Left colon (tissue), 2 donors: ENCODE data around the gene ZNF786. TPM values are rescaled to one million over a fixed set of nuclear protein-coding genes. Genes with fewer than 3 reads are reported as not detected.
"Not testable (repeated sequence)": the region's sequence is repeated elsewhere in the genome, so short reads cannot be mapped to it uniquely, and the experiment has no call there.

Experiments used
- ATAC-seq: fragments of 200-7000 bp; cut with Tn5 transposase; one replicate; pipeline ENCODE4 v1.9.1; 2020; ENCODE audit warnings: mild to moderate bottlenecking, moderate library complexity
- DNase-seq, 2 donors: peaks; one replicate each; pipeline ENCODE4 v3.0.0-alpha.2; 2020
- intact Hi-C, 2 donors: fragments of 100-400 bp; cut with DNase I in 1 of 2; cut with micrococcal nuclease in 1 of 2; formaldehyde crosslinking; loops; one replicate each; pipeline versions ENCODE4 v1.11.2 to v1.14.0; 2022; cut with DNase I, micrococcal nuclease
- long read RNA-seq: library from polyadenylated mRNA; unstranded; transcript quantifications from one replicate; pipeline ENCODE4 v2.0.0, GENCODE V29; 2021
- total RNA-seq, 2 donors: library from RNA; stranded (reverse); fragmentation: NEBNext Ultra II Directional; extraction: Animal tissue kit (Norgen Biotek cat#: 25700); gene quantifications; one replicate each; pipeline ENCODE4 v1.2.1, GENCODE V29; 2021
- donor health status: DM: no; HTN: no; CAD: no.
- donor health status: DM: yes; HTN: yes; CAD: no.

ZNF786 gene
- total RNA-seq, result 1 to 10 TPM; 3.9 to 6.1 TPM
- long read RNA-seq, partial matches to known transcripts, result 2 of 11 reads
- long read RNA-seq, other reads (novel, unspliced or antisense), result 3 of 11 reads

DNA sequence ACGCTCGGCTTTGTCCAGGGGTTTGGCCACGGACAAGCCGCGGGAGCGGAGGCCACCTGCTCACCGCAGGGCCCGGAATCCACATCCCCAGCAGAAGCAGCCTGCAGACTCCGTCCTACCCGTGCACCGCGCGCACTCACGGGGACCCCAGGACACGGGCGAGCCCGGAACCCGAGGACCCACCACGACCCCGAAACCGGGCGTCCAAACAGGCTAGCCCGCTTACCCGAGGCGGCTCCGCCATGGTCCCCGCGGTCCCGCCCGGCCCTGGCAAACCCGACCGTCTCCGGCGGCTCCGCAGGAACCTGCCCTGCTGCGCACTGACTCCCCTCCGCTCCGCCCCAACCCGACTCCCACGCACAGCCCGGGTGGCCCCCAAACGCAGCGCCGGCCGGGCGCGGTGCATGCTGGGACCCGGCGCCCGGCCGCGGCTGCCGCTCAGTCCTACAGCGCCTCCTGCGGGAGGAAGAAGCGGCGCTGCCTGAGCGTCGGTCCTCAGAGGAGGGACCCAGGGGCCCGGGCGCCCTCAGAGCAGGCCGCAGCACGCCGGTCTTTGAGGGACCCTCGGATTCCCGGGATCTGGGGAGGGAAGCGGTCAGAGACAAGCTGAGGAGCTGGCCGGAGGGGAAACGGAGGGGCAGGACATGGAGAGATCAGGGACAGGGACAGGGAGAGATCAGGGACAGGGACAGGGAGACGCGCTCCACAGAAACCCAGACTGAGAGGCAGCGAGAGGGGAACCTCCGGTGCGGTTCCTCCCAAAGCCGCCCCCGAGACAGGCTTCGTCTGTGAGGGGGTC is at the start of gene ZNF786:
TSS of gene ZNF786 (minus strand) at position 322 of the 799 bp plus-strand sequence. CDS start at position 244, 78 bp downstream.
- intact Hi-C loops, result loop anchor here in 1 of 2 donors (10.0 kb wide), 1 partner anchor 86 kb away; no protein-coding TSS in a partner anchor
- DNase-seq (peak; percentile 84 to 87), ATAC-seq (peak; percentile 91)

GRCh38 chr7:149136118-149136517 is 45.6 kb upstream of the ZNF786 start:
- DNase-seq, result no peak
- intact Hi-C loops, result no loop called here
- no peak for ATAC-seq

DNA sequence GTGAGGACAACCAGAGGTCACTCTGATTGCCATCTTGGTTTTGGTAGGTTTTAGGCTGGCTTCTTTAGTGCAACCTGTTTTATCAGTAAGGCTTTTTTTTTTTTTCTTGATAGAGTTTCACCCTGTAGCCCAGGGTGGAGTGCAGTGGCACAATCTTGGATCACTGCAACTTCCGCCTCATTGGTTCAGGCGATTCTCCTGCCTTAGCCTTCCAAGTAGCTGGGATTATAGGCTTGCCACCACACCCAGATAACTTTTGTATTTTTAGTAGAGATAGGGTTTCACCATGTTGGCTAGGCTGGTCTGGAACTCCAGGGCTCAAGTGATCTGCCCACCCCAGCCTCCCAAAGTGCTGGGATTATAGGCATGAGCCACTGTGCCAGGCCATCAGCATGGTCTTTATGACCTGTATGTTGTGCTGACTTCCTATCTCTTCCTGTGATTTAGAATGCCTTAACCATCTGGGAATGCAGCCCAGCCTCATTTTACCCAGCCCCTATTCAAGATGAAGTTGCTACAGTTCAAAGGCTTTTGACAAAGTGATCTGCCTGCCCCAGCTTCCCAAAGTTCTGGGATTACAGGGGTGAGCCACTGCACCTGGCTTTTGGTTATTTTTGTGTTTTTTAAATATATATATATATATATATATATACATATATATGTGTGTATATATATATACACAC is 42.7 kb upstream of the ZNF786 start:
- DNase-seq, result no peak
- intact Hi-C loops, result no loop called here
- no peak for ATAC-seq

- intact Hi-C loops, result no loop called here
- no peak for DNase-seq
- ATAC-seq, result no peak
Observed at GRCh38 chr7:149130572-149131198, 40.2 kb upstream of the ZNF786 start.

- intact Hi-C loops, result no loop called here
- peak; percentile 51 for ATAC-seq
Observed at GRCh38 chr7:149126662-149127266, 36.2 kb upstream of the ZNF786 start.

GRCh38 chr7:149125863-149126661 is 35.5 kb upstream of the ZNF786 start, which contains the start of gene ZNF425:
TSS of gene ZNF425 (minus strand) at chr7:149126324. CDS start at chr7:149126213, 111 bp downstream.
- intact Hi-C loops, result no loop called here
- peak; percentile 88 for ATAC-seq
- peak; percentile 92 to 95 for DNase-seq

More at GRCh38 chr7:149126662-149127266, 36.2 kb upstream of the ZNF786 start:
- DNase-seq, result peak; percentile 42 to 71

GRCh38 chr7:149125189-149125862 is 34.8 kb upstream of the ZNF786 start:
- ATAC-seq, result no peak
- DNase-seq, result no peak
- intact Hi-C loops, result no loop called here

DNA sequence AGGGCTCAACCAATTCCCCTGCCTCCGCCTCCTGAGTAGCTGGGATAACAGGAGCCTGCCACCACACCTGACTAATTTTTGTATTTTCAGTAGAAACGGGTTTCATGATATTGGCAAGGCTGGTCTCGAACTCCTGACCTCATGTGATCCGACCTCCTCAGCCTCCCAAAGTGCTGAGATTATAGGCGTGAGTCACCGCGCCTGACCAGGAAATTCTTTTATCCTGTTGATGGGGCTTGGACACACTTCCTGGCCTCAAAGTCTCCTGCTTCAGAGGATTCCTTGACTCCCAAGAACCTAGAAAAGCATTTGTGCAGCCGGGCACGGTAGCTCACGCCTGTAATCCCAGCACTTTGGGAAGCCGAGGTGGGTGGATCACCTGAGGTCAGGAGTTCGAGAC is 19.5 kb upstream of the ZNF786 start:
- DNase-seq (no peak), ATAC-seq (no peak)
- intact Hi-C loops, result no loop called here

- intact Hi-C loops, result no loop called here
- DNase-seq (no peak), ATAC-seq (no peak)
Observed at GRCh38 chr7:149104749-149105148, 14.2 kb upstream of the ZNF786 start.

DNA sequence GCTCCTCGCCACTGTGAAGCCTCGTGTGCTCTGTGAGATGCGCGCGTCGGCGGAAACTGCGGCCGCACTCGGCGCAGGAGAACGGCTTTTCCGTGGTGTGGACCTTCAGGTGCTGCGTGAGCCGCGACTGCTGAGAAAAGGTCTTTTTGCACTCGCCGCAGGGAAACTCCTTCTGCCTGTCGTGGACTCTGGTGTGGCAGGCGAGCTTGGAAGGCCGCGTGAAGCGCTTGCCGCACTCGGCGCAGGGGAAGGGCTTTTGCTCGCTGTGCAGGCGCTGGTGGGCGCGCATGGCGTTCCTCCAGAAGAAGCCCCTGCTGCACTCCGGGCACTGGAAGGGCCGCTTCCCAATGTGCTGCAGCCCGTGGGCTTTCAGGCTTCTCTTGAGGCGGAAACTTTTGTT is 13.7 kb upstream of the ZNF786 start:
- ATAC-seq (no peak), DNase-seq (no peak)
- intact Hi-C loops, result no loop called here

DNA sequence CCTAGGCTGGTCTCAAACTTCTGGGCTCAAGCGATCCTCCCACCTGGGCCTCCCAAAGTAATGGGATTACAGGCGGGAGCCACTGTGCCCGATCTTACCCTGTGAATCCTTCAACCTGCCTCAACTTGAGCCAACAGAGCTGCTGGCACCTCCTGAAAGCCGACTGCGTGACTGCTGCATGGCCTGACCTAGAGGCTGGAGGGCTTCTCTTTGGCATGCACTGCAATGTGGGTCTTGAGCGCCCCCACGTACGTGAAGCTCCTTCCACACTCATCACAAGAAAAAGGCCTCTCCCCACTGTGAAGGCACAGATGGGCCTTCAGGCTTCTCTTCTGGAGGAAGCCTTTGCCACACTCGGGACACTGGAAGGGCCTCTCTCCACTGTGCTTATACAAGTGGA is 12.9 kb upstream of the ZNF786 start:
- ATAC-seq, result no peak
- intact Hi-C loops, result no loop called here
- DNase-seq, result no peak

DNA sequence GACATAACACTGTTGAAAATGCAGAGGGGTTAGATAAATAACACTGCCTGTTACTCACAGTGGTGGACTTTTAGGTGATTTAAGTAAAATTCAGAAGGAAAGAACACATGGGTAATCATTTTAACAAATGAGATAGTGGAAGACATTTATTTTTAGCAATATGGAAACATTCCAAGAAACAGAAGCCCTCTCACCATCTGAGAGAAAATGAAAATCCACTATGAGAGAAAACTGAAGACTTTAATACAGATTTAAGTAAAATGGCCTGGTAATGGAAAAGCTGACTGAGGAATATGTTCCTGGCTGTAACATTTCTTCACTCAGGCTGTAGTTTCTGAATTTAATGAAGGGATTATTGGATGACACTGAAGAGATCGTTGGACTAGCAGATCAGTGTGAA is 12.1 kb upstream of the ZNF786 start:
- ATAC-seq, result no peak
- intact Hi-C loops, result no loop called here
- no peak for DNase-seq

DNA sequence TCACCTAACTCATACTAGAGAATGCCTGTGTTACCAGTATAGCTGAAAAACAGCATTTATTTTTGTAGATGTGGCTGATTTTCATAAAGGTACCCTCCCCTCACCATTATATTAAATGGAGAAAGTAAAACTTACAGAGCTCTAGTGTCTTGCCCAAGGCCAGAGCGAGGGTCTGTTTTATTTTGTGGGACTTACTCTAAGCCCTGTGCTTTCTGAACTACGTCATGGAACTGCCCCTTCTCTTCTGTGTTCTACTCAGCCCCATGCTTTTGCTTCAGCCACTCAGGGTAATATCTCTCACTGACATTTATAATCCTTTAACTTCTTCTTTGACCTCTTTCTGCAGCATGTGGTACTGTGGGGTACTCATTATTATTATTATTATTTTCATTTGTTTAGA is 10.3 kb upstream of the ZNF786 start:
- intact Hi-C loops, result no loop called here
- ATAC-seq (no peak), DNase-seq (no peak)

- ATAC-seq (no peak), DNase-seq (no peak)
- intact Hi-C loops, result loop anchor here in 1 of 2 donors (10.0 kb wide), 1 partner anchor 94 kb away; no protein-coding TSS in a partner anchor
Observed at GRCh38 chr7:149099058-149099457, 8.5 kb upstream of the ZNF786 start.

DNA sequence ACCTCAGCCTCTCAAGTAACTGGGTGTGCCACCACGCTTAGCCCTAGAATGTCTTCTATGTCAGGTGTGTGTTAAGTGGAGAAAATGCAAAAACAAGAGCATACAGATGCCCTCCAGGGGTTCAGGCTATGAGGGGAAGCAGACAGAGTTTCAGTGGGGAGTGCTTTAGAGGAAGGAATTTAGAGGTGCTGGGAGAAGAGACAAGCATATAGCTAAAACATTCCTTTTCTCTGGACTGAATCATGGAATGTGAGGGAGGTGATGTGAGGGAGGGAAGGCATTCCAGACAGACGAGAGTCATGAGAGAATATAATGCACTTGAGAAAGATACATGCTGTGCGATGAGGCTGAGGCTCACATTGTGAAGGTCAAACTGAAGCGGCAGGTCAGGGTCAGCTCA is 6.6 kb upstream of the ZNF786 start:
- ATAC-seq, result no peak
- DNase-seq, result no peak
- intact Hi-C loops, result loop anchor here in 1 of 2 donors (10.0 kb wide), 1 partner anchor 92 kb away; no protein-coding TSS in a partner anchor

GRCh38 chr7:149093228-149093627 is 2.7 kb upstream of the ZNF786 start:
- ATAC-seq (no peak), DNase-seq (no peak)
- intact Hi-C loops, result loop anchor here in 1 of 2 donors (10.0 kb wide), 1 partner anchor 88 kb away; no protein-coding TSS in a partner anchor

GRCh38 chr7:149092244-149092643 is 1.7 kb upstream of the ZNF786 start:
- DNase-seq, result peak in 1 of 2 donors; percentile 11
- ATAC-seq, result not testable (repeated sequence)
- intact Hi-C loops, result loop anchor here in 1 of 2 donors (10.0 kb wide), 1 partner anchor 87 kb away; no protein-coding TSS in a partner anchor
